Activated gamma-delta T cell (primary cell): Measurements from ENCODE around the gene BLOC1S1.
"Not testable (repeated sequence)": the region's sequence is repeated elsewhere in the genome, so short reads cannot be mapped to it uniquely, and the experiment has no call there.

ENCODE experiments used
- DNase-seq: peaks from one replicate; lab custom pipeline; 2025; lab: John Stamatoyannopoulos, UW

BLOC1S1 gene

GRCh38 chr12:55745361-55746173 is 29.7 kb downstream of the BLOC1S1 start:
- DNase-seq, result no peak

GRCh38 chr12:55746174-55746912 is 30.5 kb downstream of the BLOC1S1 start:
- DNase-seq, result no peak

- no peak for DNase-seq
Measured at GRCh38 chr12:55746913-55747231, 31.0 kb downstream of the BLOC1S1 start.

- no peak for DNase-seq
Measured at GRCh38 chr12:55748230-55748993, 32.6 kb downstream of the BLOC1S1 start.

- no peak for DNase-seq
Measured at GRCh38 chr12:55755246-55755645, 39.4 kb downstream of the BLOC1S1 start.

- DNase-seq, result no peak
Measured at GRCh38 chr12:55757701-55758100, 41.9 kb downstream of the BLOC1S1 start.

GRCh38 chr12:55758575-55758974 is 42.7 kb downstream of the BLOC1S1 start:
- DNase-seq, result not testable (repeated sequence)

GRCh38 chr12:55760663-55761062 is 44.8 kb downstream of the BLOC1S1 start:
- DNase-seq, result no peak

- no peak for DNase-seq
Measured at GRCh38 chr12:55762646-55763045, 46.8 kb downstream of the BLOC1S1 start.

- no peak for DNase-seq
Measured at GRCh38 chr12:55765736-55766290, 50.0 kb downstream of the BLOC1S1 start.

GRCh38 chr12:55767156-55767555 is 51.3 kb downstream of the BLOC1S1 start:
- no peak for DNase-seq
